BJ (cell line): ENCODE results near the gene UCP2. TPM values are rescaled to one million over a fixed set of nuclear protein-coding genes. Genes with fewer than 3 reads are reported as not detected.

Experiments
- CTCF ChIA-PET: fragments of 350-600 bp; formaldehyde crosslinking; extraction: SDS; loops from one replicate; lab custom pipeline; 2021; ENCODE audit warnings: antibody characterized with exemption, inconsistent platforms; lab: Yijun Ruan, JAX
- POLR2A ChIA-PET: fragments of 300-600 bp; sonication (Branson Sonifier 250); formaldehyde crosslinking; extraction: SDS; loops from one replicate; lab custom pipeline; 2021; ENCODE audit warnings: antibody characterized with exemption; lab: Charles Lee
- DNase-seq: peaks from one replicate; pipeline ENCODE4 v3.0.0-alpha.2; 2011; ENCODE audit warnings: low read depth
- H3K27me3 ChIP-seq: 2 replicates; pipeline ENCODE4 v1.6.0; 2011; ENCODE audit warnings: low read length; ENCODE audit not compliant: control insufficient read depth, insufficient read depth
- H3K36me3 ChIP-seq: 2 replicates; pipeline ENCODE4 v1.5.1; 2011; ENCODE audit warnings: low read length; ENCODE audit not compliant: control insufficient read depth, insufficient read depth
- H3K4me3 ChIP-seq: 2 replicates; pipeline ENCODE4 v1.5.1; 2011; ENCODE audit warnings: low read depth, mild to moderate bottlenecking, control low read depth, low read length
- polyA plus RNA-seq: library from polyadenylated mRNA; depleted of rRNA; stranded (reverse); fragments of >200 nt; gene quantifications from 2 replicates; pipeline ENCODE4 v1.2.3, GENCODE V29; 2011; rRNA removed
- TF ChIP-seq, protein P1 (sequence below): IDR thresholded peaks from 2 replicates; pipeline ENCODE4 v1.5.1; 2011; ENCODE audit warnings: low read depth, mild to moderate bottlenecking, control low read depth, inconsistent platforms, low read length, moderate library complexity; ENCODE audit not compliant: insufficient read depth

UCP2 gene
- polyA plus RNA-seq, 1 experiment: 26.6 TPM

DNA sequence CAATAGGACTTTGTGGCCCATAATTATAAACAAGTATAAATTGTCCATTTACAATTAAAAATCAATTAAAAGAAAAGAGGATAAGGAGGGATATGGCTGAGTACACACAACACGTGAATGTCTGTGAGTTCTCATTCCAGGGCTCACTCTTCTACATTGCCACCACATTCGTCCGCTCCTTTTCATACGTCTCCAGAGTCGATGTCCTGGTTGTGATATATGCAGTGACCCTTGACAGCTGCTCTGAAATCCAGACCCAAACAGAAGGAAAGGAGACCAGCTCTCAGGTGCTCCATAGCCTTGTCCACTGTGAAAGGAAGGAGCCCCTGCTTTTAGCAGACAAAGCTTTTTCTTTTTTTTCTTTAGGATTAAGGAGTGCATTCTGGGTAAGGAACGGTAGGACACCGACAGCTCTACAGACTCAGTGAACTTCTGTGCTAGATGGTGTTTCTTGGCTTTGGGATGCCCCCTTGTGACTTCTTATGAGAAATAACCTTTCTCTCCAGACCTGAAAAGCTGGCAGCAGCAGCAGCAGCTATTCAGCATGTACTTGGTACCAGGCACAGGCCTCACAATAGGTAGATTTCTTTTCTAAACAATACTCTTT lies 51.5 kb downstream of the UCP2 start:
- ChIA-PET POLR2A (no interaction called here), CTCF (interaction anchor here (0.6 to 3.6 kb wide), 9 partner anchors 8 to 306 kb away, joined by 3 to 22 read pairs (median 4); no protein-coding TSS in a partner anchor)
- no peak for DNase-seq

GRCh38 chr11:73929388-73929787 lies 53.3 kb downstream of the UCP2 start:
- no peak for DNase-seq
- ChIA-PET CTCF (interaction anchor here (1.2 to 1.4 kb wide), 2 partner anchors 12 to 13 kb away, joined by 3 to 5 read pairs; no protein-coding TSS in a partner anchor), POLR2A (no interaction called here)
- TF ChIP-seq, protein P1, sequence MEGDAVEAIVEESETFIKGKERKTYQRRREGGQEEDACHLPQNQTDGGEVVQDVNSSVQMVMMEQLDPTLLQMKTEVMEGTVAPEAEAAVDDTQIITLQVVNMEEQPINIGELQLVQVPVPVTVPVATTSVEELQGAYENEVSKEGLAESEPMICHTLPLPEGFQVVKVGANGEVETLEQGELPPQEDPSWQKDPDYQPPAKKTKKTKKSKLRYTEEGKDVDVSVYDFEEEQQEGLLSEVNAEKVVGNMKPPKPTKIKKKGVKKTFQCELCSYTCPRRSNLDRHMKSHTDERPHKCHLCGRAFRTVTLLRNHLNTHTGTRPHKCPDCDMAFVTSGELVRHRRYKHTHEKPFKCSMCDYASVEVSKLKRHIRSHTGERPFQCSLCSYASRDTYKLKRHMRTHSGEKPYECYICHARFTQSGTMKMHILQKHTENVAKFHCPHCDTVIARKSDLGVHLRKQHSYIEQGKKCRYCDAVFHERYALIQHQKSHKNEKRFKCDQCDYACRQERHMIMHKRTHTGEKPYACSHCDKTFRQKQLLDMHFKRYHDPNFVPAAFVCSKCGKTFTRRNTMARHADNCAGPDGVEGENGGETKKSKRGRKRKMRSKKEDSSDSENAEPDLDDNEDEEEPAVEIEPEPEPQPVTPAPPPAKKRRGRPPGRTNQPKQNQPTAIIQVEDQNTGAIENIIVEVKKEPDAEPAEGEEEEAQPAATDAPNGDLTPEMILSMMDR: no peak
- peaks cover 3% of the 10 kb centered on the region for H3K36me3 ChIP-seq
- no peaks in the 10 kb centered on the region for H3K27me3 ChIP-seq
- no peak overlapping the region for H3K4me3 ChIP-seq

More for the DNA sequence above, 51.5 kb downstream of the UCP2 start:
- TF ChIP-seq, protein P1: peak; percentile 56
- Histone ChIP-seq H3K27me3 (no peaks in the 10 kb centered on the region), H3K4me3 (no peak overlapping the region), H3K36me3 (peaks cover 3% of the 10 kb centered on the region)

Other genes with a start within 250 kb of the UCP2 start
- 73.5 and 105 TPM in 2 replicates for gene RAB6A, start 221.8 kb downstream of the UCP2 start, polyA plus RNA-seq
- gene MRPL48, start 195.0 kb downstream of the UCP2 start, polyA plus RNA-seq: 52.3 and 61.1 TPM in 2 replicates
- 61.6 and 62.5 TPM in 2 replicates for gene COA4, start 106.0 kb downstream of the UCP2 start, polyA plus RNA-seq
- 12.2 and 14.7 TPM in 2 replicates for gene PAAF1, start 105.8 kb downstream of the UCP2 start, polyA plus RNA-seq
- 0.40 and 0.47 TPM in 2 replicates for gene DNAJB13, start 31.8 kb downstream of the UCP2 start, polyA plus RNA-seq
- gene UCP3, start 26.2 kb upstream of the UCP2 start, polyA plus RNA-seq: 0.54 and 0.77 TPM in 2 replicates
- 10.3 and 11.2 TPM in 2 replicates for gene C2CD3, start 188.2 kb upstream of the UCP2 start, polyA plus RNA-seq
- gene PPME1, start 188.4 kb upstream of the UCP2 start, polyA plus RNA-seq: 93.8 and 133 TPM in 2 replicates